GM23338 (cell line): ENCODE measurements around the gene TAF12. TPM values are rescaled to one million over a fixed set of nuclear protein-coding genes. Genes with fewer than 3 reads are reported as not detected.
"Not testable (repeated sequence)": the region's sequence is repeated elsewhere in the genome, so short reads cannot be mapped to it uniquely, and the experiment has no call there.

Source experiments
- ATAC-seq: fragments of 200-7000 bp; cut with Tn5 transposase; 3 replicates; pipeline ENCODE4 v1.9.1; 2020
- DNase-seq: peaks from one replicate; pipeline ENCODE4 v3.0.0-alpha.2; 2015; ENCODE audit warnings: low spot score
- H2AFZ ChIP-seq: fragments of 200-600 bp; sonication (generic); 2 replicates; pipeline ENCODE4 v1.8.0; 2016; ENCODE audit warnings: antibody characterized with exemption, mild to moderate bottlenecking, moderate library complexity
- H3F3A ChIP-seq: fragments of 200-600 bp; sonication (generic); replicated peaks from 2 replicates; pipeline ENCODE4 v1.8.0; 2017; ENCODE audit warnings: antibody characterized with exemption, mixed run types, low read depth
- H3K27ac ChIP-seq: fragments of 200-600 bp; sonication (generic); 2 replicates; pipeline ENCODE4 v1.6.1; 2016; ENCODE audit warnings: low read depth
- H3K27me3 ChIP-seq: fragments of 200-600 bp; sonication (generic); 2 replicates; pipeline ENCODE4 v1.8.0; 2016; ENCODE audit warnings: mild to moderate bottlenecking, mixed run types, moderate library complexity; ENCODE audit not compliant: insufficient read depth
- H3K36me3 ChIP-seq: fragments of 200-600 bp; sonication (generic); 2 replicates; pipeline ENCODE4 v1.8.0; 2016; ENCODE audit warnings: mild to moderate bottlenecking; ENCODE audit not compliant: insufficient read depth
- H3K4me1 ChIP-seq: fragments of 200-600 bp; sonication (generic); 2 replicates; pipeline ENCODE4 v1.8.0; 2016; ENCODE audit warnings: mild to moderate bottlenecking, moderate library complexity; ENCODE audit not compliant: insufficient read depth
- H3K4me2 ChIP-seq: fragments of 200-600 bp; sonication (generic); 2 replicates; pipeline ENCODE4 v1.7.1; 2017; ENCODE audit warnings: mixed run types
- H3K4me3 ChIP-seq: fragments of 200-600 bp; sonication (generic); 2 replicates; pipeline ENCODE4 v1.6.1; 2016; ENCODE audit warnings: mixed run types
- H3K79me2 ChIP-seq: fragments of 200-600 bp; sonication (generic); replicated peaks from 2 replicates; pipeline ENCODE4 v1.8.0; 2017; ENCODE audit warnings: mild to moderate bottlenecking; ENCODE audit not compliant: insufficient read depth
- H3K9me2 ChIP-seq: fragments of 200-600 bp; sonication (generic); 2 replicates; pipeline ENCODE4 v1.8.0; 2017; ENCODE audit not compliant: insufficient read depth
- H4K20me1 ChIP-seq: fragments of 200-600 bp; sonication (generic); replicated peaks from 2 replicates; pipeline ENCODE4 v1.8.0; 2017; ENCODE audit warnings: mild to moderate bottlenecking; ENCODE audit not compliant: insufficient read depth
- H3K27ac Mint-ChIP-seq: 2 replicates; pipeline ENCODE4 v1.8.0; 2020; ENCODE audit warnings: inconsistent platforms, mild to moderate bottlenecking, moderate library complexity, mixed read lengths
- H3K27me3 Mint-ChIP-seq: 3 replicates; pipeline ENCODE4 v1.8.0; 2022; ENCODE audit warnings: low read depth, mild to moderate bottlenecking, moderate library complexity, mixed read lengths, inconsistent platforms; ENCODE audit not compliant: insufficient read depth, poor library complexity
- H3K36me3 Mint-ChIP-seq: 3 replicates; pipeline ENCODE4 v1.8.0; 2021; ENCODE audit warnings: low read depth, mild to moderate bottlenecking, inconsistent platforms, moderate library complexity, mixed read lengths
- H3K4me1 Mint-ChIP-seq: 3 replicates; pipeline ENCODE4 v1.8.0; 2020; ENCODE audit warnings: mild to moderate bottlenecking, inconsistent platforms, mixed read lengths
- H3K4me3 Mint-ChIP-seq: 3 replicates; pipeline ENCODE4 v1.8.0; 2021; ENCODE audit warnings: moderate library complexity, mild to moderate bottlenecking, inconsistent platforms, mixed read lengths
- H3K9me3 Mint-ChIP-seq: 3 replicates; pipeline ENCODE4 v1.8.0; 2020; ENCODE audit warnings: moderate library complexity, mild to moderate bottlenecking, inconsistent platforms, mixed read lengths
- CTCF ChIP-seq, 2 experiments: fragments of 200-600 bp in 1 of 2; sonication (generic) in 1 of 2; conservative IDR thresholded peaks; 2 replicates each; pipeline versions ENCODE4 v1.5.1 to v1.6.1; 2016 to 2017; ENCODE audit warnings: antibody characterized with exemption in 2 of 2, low read depth in 2 of 2, mild to moderate bottlenecking in 2 of 2, moderate library complexity in 1 of 2
- JUNB ChIP-seq: IDR thresholded peaks from one replicate; pipeline ENCODE4 v1.6.1; 2016; ENCODE audit warnings: antibody characterized with exemption; ENCODE audit not compliant: unreplicated experiment
- polyA plus RNA-seq: library from polyadenylated mRNA; unstranded; fragments of >200 nt; fragmentation: Nextera tagmentation; extraction: Ambion mirVana; gene quantifications from 2 replicates; pipeline ENCODE4 v1.2.1, GENCODE V29; 2016
- total RNA-seq: library from RNA; depleted of rRNA; stranded (reverse); fragments of >200 nt; shearing (Covaris generic); gene quantifications from 2 replicates; pipeline ENCODE4 v1.2.3, GENCODE V29; 2014

TAF12 gene
- total and polyA plus RNA-seq, 2 experiments from 2014 or later: 15.2 to 46.8 TPM

- H3K9me2 ChIP-seq: no peaks in the 10 kb centered on the region
- no peak for DNase-seq
- no peaks in the 10 kb centered on the region for H4K20me1 ChIP-seq
- H3K4me1 Mint-ChIP-seq: no peaks in the 10 kb centered on the region
- no peak overlapping the region for H3K4me2 ChIP-seq
- no peaks in the 10 kb centered on the region for H3K27me3 ChIP-seq
- no peak for ATAC-seq
- H3K4me3 ChIP-seq: no peak overlapping the region
- H3K27ac ChIP-seq: no peak overlapping the region
- no peaks in the 10 kb centered on the region for H3F3A ChIP-seq
- no peaks in the 10 kb centered on the region for H3K9me3 Mint-ChIP-seq
- no peaks in the 10 kb centered on the region for H3K4me1 ChIP-seq
- no peaks in the 10 kb centered on the region for H3K27me3 Mint-ChIP-seq
- no peaks in the 10 kb centered on the region for H3K79me2 ChIP-seq
- H2AFZ ChIP-seq: no peak overlapping the region
- no peak for TF ChIP-seq JUNB
- H3K36me3 ChIP-seq: no peaks in the 10 kb centered on the region
- H3K4me3 Mint-ChIP-seq: no peak overlapping the region
- no peak overlapping the region for H3K27ac Mint-ChIP-seq
- H3K36me3 Mint-ChIP-seq: no peaks in the 10 kb centered on the region
Observed at GRCh38 chr1:28656335-28656734, 13.5 kb upstream of the TAF12 start.

GRCh38 chr1:28655448-28656311 is 12.8 kb upstream of the TAF12 start:
- H3K4me1 Mint-ChIP-seq, H2AFZ ChIP-seq, H3K36me3 Mint-ChIP-seq, H3F3A ChIP-seq, H3K79me2 ChIP-seq, H3K4me2 ChIP-seq, H3K9me3 Mint-ChIP-seq, H3K9me2 ChIP-seq, H3K4me3 ChIP-seq, H3K36me3 ChIP-seq, H4K20me1 ChIP-seq, H3K4me1 ChIP-seq, H3K27ac Mint-ChIP-seq, H3K27me3 Mint-ChIP-seq, ATAC-seq, H3K27ac ChIP-seq, H3K4me3 Mint-ChIP-seq, H3K27me3 ChIP-seq, DNase-seq: not testable (repeated sequence)

DNA sequence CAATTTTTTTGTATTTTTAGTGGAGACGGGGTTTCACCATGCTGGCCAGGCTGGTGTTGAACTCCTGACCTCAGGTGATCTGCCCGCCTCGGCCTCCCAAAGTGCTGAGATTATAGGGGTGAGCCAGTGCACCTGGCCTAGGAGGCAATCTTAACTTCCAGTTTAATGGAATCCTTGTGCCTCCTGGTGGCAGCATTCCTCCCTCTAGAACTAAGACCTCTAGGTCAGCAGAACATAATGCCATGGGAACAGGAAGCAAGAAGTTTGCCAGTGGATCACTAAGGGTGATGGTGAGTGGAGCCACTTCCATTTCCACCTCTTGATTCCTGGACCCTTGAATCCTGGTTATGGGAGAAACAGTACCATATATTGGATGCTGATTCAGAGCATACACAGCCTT is 11.0 kb upstream of the TAF12 start:
- not testable (repeated sequence) for H3K27me3 ChIP-seq
- peak; percentile 47 for ATAC-seq

GRCh38 chr1:28653063-28653462 is 10.2 kb upstream of the TAF12 start:
- H3K9me3 Mint-ChIP-seq, H3K4me3 Mint-ChIP-seq, H4K20me1 ChIP-seq, H3K36me3 Mint-ChIP-seq, H3K4me1 ChIP-seq, H3K27me3 ChIP-seq, H3K36me3 ChIP-seq, H3F3A ChIP-seq, H3K4me3 ChIP-seq, H3K9me2 ChIP-seq, H3K27ac Mint-ChIP-seq, H2AFZ ChIP-seq, H3K4me2 ChIP-seq, DNase-seq, H3K79me2 ChIP-seq, ATAC-seq, H3K27me3 Mint-ChIP-seq, H3K4me1 Mint-ChIP-seq, H3K27ac ChIP-seq: not testable (repeated sequence)

More for the DNA sequence above, 11.0 kb upstream of the TAF12 start:
- H2AFZ ChIP-seq, H3K4me3 Mint-ChIP-seq, H3K4me2 ChIP-seq, H3K36me3 ChIP-seq, H3K9me2 ChIP-seq, H3K27ac ChIP-seq, H3K4me1 Mint-ChIP-seq, H3K79me2 ChIP-seq, H3F3A ChIP-seq, H3K9me3 Mint-ChIP-seq, H3K27ac Mint-ChIP-seq, H3K27me3 Mint-ChIP-seq, H3K4me1 ChIP-seq, H4K20me1 ChIP-seq, H3K4me3 ChIP-seq, H3K36me3 Mint-ChIP-seq: not testable (repeated sequence)
- peak; percentile 78 for DNase-seq
- TF ChIP-seq CTCF (conservative IDR thresholded peaks at IDR 0.05; ENCODE audit: low read depth in 2 of 2): peak; percentile 56 to 82
